OCI-LY1 (cell line): ENCODE results near the gene ASS1.

Experiments
- H2AFZ ChIP-seq: fragments of 200-600 bp; sonication (generic), shearing (Covaris generic); 2 replicates; pipeline ENCODE4 v1.6.0; 2014; ENCODE audit warnings: antibody characterized with exemption, mild to moderate bottlenecking, low read length
- H3F3A ChIP-seq: fragments of 200-600 bp; sonication (generic), shearing (Covaris generic); 2 replicates; pipeline ENCODE4 v1.6.0; 2014; ENCODE audit warnings: mild to moderate bottlenecking, antibody characterized with exemption, low read length, moderate library complexity; ENCODE audit not compliant: insufficient read depth
- H3K27ac ChIP-seq: fragments of 200-600 bp; sonication (generic); 2 replicates; pipeline ENCODE4 v1.5.1; 2014; ENCODE audit warnings: low read length, mixed run types, mild to moderate bottlenecking, low read depth; ENCODE audit not compliant: poor library complexity, severe bottlenecking
- H3K27me3 ChIP-seq: fragments of 200-600 bp; sonication (generic); 2 replicates; pipeline ENCODE4 v1.6.0; 2014; ENCODE audit warnings: antibody characterized with exemption, mild to moderate bottlenecking, low read length, moderate library complexity; ENCODE audit not compliant: insufficient read depth
- H3K36me3 ChIP-seq: fragments of 200-600 bp; sonication (generic); 2 replicates; pipeline ENCODE4 v1.6.1; 2014; ENCODE audit warnings: mild to moderate bottlenecking, antibody characterized with exemption, low read length, moderate library complexity, mixed read lengths; ENCODE audit not compliant: insufficient read depth
- H3K4me1 ChIP-seq: fragments of 200-600 bp; sonication (generic); 2 replicates; pipeline ENCODE4 v1.5.1; 2014; ENCODE audit warnings: mild to moderate bottlenecking, low read length, moderate library complexity; ENCODE audit not compliant: insufficient read depth, severe bottlenecking
- H3K4me2 ChIP-seq: fragments of 200-600 bp; sonication (generic), shearing (Covaris generic); 2 replicates; pipeline ENCODE4 v1.6.1; 2014; ENCODE audit warnings: low read length
- H3K4me3 ChIP-seq: fragments of 200-600 bp; sonication (generic); 2 replicates; pipeline ENCODE4 v1.5.1; 2014; ENCODE audit warnings: low read length, low read depth, mild to moderate bottlenecking, mixed read lengths; ENCODE audit not compliant: poor library complexity, severe bottlenecking
- H3K79me2 ChIP-seq: fragments of 200-600 bp; shearing (Covaris generic); 2 replicates; pipeline ENCODE4 v1.6.1; 2016; ENCODE audit warnings: mixed run types, low read length, mixed read lengths; ENCODE audit not compliant: insufficient read depth
- H3K9ac ChIP-seq: fragments of 200-600 bp; sonication (generic), shearing (Covaris generic); 2 replicates; pipeline ENCODE4 v1.6.1; 2014; ENCODE audit warnings: mild to moderate bottlenecking, low read length, mixed read lengths
- H3K9me2 ChIP-seq: fragments of 200-600 bp; sonication (generic), shearing (Covaris generic); 2 replicates; pipeline ENCODE4 v1.6.1; 2014; ENCODE audit warnings: low read depth, mild to moderate bottlenecking, low read length, mixed read lengths
- H3K9me3 ChIP-seq: fragments of 200-600 bp; shearing (Covaris generic); 2 replicates; pipeline ENCODE4 v1.6.1; 2014; ENCODE audit warnings: low read length, mixed read lengths
- H4K20me1 ChIP-seq: fragments of 200-600 bp; sonication (generic), shearing (Covaris generic); 2 replicates; pipeline ENCODE4 v1.6.0; 2016; ENCODE audit warnings: mild to moderate bottlenecking, low read length; ENCODE audit not compliant: insufficient read depth
- CTCF ChIP-seq: fragments of 200-600 bp; sonication (generic), shearing (Covaris generic); IDR thresholded peaks from 2 replicates; pipeline ENCODE4 v1.5.1; 2017; ENCODE audit warnings: mild to moderate bottlenecking, antibody characterized with exemption, low read length, moderate library complexity, mixed read lengths
- EZH2 ChIP-seq: fragments of 200-600 bp; sonication (generic), shearing (Covaris generic); IDR thresholded peaks from 2 replicates; pipeline ENCODE4 v1.8.0; 2017; ENCODE audit warnings: borderline replicate concordance, mixed run types, mild to moderate bottlenecking, antibody characterized with exemption, low read length, moderate library complexity, mixed read lengths

ASS1 gene

GRCh38 chr9:130458027-130458803 is 13.5 kb downstream of the ASS1 start:
- Histone ChIP-seq H3K9ac (no peak overlapping the region), H3K9me2 (no peaks in the 10 kb centered on the region), H3K27me3 (no peaks in the 10 kb centered on the region; the same call in 1 of the 2 replicates), H4K20me1 (no peaks in the 10 kb centered on the region), H3F3A (no peaks in the 10 kb centered on the region), H3K4me1 (no peaks in the 10 kb centered on the region), H3K79me2 (no peaks in the 10 kb centered on the region), H3K36me3 (no peaks in the 10 kb centered on the region), H3K27ac (no peak overlapping the region), H3K9me3 (no peaks in the 10 kb centered on the region), H3K4me2 (no peak overlapping the region), H2AFZ (no peak overlapping the region), H3K4me3 (no peak overlapping the region)
- TF ChIP-seq EZH2, result no peak
- no peak for TF ChIP-seq CTCF

GRCh38 chr9:130458804-130459067 is 14.0 kb downstream of the ASS1 start:
- TF ChIP-seq EZH2 (no peak), CTCF (no peak)
- Histone ChIP-seq H3K79me2 (no peaks in the 10 kb centered on the region), H3K27ac (no peak overlapping the region), H4K20me1 (no peaks in the 10 kb centered on the region), H3K36me3 (no peaks in the 10 kb centered on the region), H3K4me2 (no peak overlapping the region), H3K4me3 (no peak overlapping the region), H3K27me3 (no peaks in the 10 kb centered on the region; the same call in 1 of the 2 replicates), H2AFZ (no peak overlapping the region), H3K9me2 (no peaks in the 10 kb centered on the region), H3K9me3 (no peaks in the 10 kb centered on the region), H3K4me1 (no peaks in the 10 kb centered on the region), H3F3A (no peaks in the 10 kb centered on the region), H3K9ac (no peak overlapping the region)

GRCh38 chr9:130459151-130459550 is 14.4 kb downstream of the ASS1 start:
- Histone ChIP-seq H3K36me3 (no peaks in the 10 kb centered on the region), H3K9ac (no peak overlapping the region), H3K4me2 (no peak overlapping the region), H3F3A (no peaks in the 10 kb centered on the region), H4K20me1 (no peaks in the 10 kb centered on the region), H3K9me3 (no peaks in the 10 kb centered on the region), H2AFZ (no peak overlapping the region), H3K4me3 (no peak overlapping the region), H3K27ac (no peak overlapping the region), H3K4me1 (no peaks in the 10 kb centered on the region), H3K27me3 (no peaks in the 10 kb centered on the region; the same call in 1 of the 2 replicates), H3K9me2 (no peaks in the 10 kb centered on the region), H3K79me2 (no peaks in the 10 kb centered on the region)
- TF ChIP-seq EZH2 (no peak), CTCF (no peak)
